Adrenal gland (tissue), 12 donors: ENCODE results near the gene ZBTB40. TPM values are rescaled to one million over a fixed set of nuclear protein-coding genes. Genes with fewer than 3 reads are reported as not detected.
A peak's percentile ranks its signal among the peaks of the same experiment; 100 is the strongest.

ENCODE experiments used
- DNase-seq, 7 donors: peaks; one replicate each; pipeline ENCODE4 v3.0.0-alpha.2; 2019 to 2020
- H3K27ac ChIP-seq, 5 donors: fragments of 200-600 bp; sonication (generic) in 4 of 5; 1 replicate in 3 of 5; 2 replicates in 2 of 5; pipeline versions ENCODE4 v1.5.1 to v1.8.0; 2016 to 2020; ENCODE audit warnings: mild to moderate bottlenecking in 1 of 5
- H3K27me3 ChIP-seq: fragments of 200-600 bp; 2 replicates; pipeline ENCODE4 v1.8.0; 2021
- H3K36me3 ChIP-seq, 2 donors: fragments of 200-600 bp; replicated peaks in 1 of 2; 1 replicate in 1 of 2; 2 replicates in 1 of 2; pipeline versions ENCODE4 v1.5.1 to v1.8.0; 2018 to 2022
- H3K4me1 ChIP-seq, 2 donors: fragments of 200-600 bp; replicated peaks in 1 of 2; 1 replicate in 1 of 2; 2 replicates in 1 of 2; pipeline versions ENCODE4 v1.5.1 to v1.8.0; 2018 to 2021
- H3K4me3 ChIP-seq, 4 donors: fragments of 200-600 bp; sonication (generic) in 3 of 4; one replicate each; pipeline ENCODE4 v1.5.1; 2016 to 2018
- H3K9me3 ChIP-seq, 3 donors: fragments of 200-600 bp; sonication (generic) in 1 of 3; replicated peaks in 1 of 3; 1 replicate in 2 of 3; 2 replicates in 1 of 3; pipeline versions ENCODE4 v1.5.1 to v1.8.0; 2016 to 2021
- CTCF ChIP-seq, 6 experiments: fragments of 450-650 bp in 4 of 6; fragments of 200-600 bp in 2 of 6; sonication (generic) in 1 of 6; IDR thresholded peaks; 1 replicate in 5 of 6; 2 replicates in 1 of 6; pipeline versions ENCODE4 v1.5.1 to v1.8.0; 2016 to 2021; ENCODE audit warnings: antibody characterized with exemption in 6 of 6, mild to moderate bottlenecking in 2 of 6, moderate library complexity in 1 of 6
- POLR2A ChIP-seq, 2 donors: fragments of 450-650 bp; IDR thresholded peaks; one replicate each; pipeline ENCODE4 v1.6.1; 2017; ENCODE audit warnings: antibody characterized with exemption in 2 of 2, mild to moderate bottlenecking in 2 of 2, moderate library complexity in 1 of 2
- WGBS, 4 donors: extraction: QIAGEN DNeasy Blood & Tissue Kit in 2 of 4; methylation state at CpG; one replicate each; pipeline versions ENCODE4 v1.1.5 to v1.1.7; 2013 to 2017; 5-methylcytosine and 5-hydroxymethylcytosine counted together
- intact Hi-C, 2 donors: fragments of 100-400 bp; cut with DNase I; formaldehyde crosslinking; loops; one replicate each; pipeline versions ENCODE4 v1.14.1 to v1.15.0; 2022 to 2023
- polyA plus RNA-seq, 3 donors: library from polyadenylated mRNA; stranded (reverse); fragments of 200-250 nt in 2 of 3; fragments of 350-450 nt in 1 of 3; fragmentation: Illumina TruSeq in 1 of 3; extraction: RNeasy Lipid Tissue Mini Kit (QIAGEN cat#74804) in 1 of 3; gene quantifications; one replicate each; pipeline ENCODE4 v1.2.3, GENCODE V29; 2013 to 2014
- total RNA-seq, 9 donors: library from RNA; depleted of rRNA in 4 of 9; stranded (reverse); fragments of >200 nt in 4 of 9; fragments of 120-200 nt in 1 of 9; fragmentation: NEBNext Ultra II Directional in 1 of 9; extraction: Animal tissue kit (Norgen Biotek cat#: 25700) in 1 of 9; gene quantifications; one replicate each; pipeline versions ENCODE4 v1.1.0 to v1.2.4, GENCODE V29; 2013 to 2023
- donor health status: healthy with polysubstance abuse.
- donor health status: Bipolar disorder and iron deficiency.
- donor health status: DM: yes; HTN: yes; CAD: no.
- donor health status: DM: no; HTN: no; CAD: no.
- donor health status: DM: no; HTN: no; CAD: no.
- donor health status: DM: yes; HTN: yes; CAD: no.

The ZBTB40 gene
- total and polyA plus RNA-seq, 12 donors: 17.1 to 45.7 (median 27.7) TPM

GRCh38 chr1:22452481-22452957, 868 bp downstream of the ZBTB40 start:
- Histone ChIP-seq H3K4me1 (peaks cover 58 to 70% of the 10 kb centered on the region in 2 donors), H3K36me3 (no peaks in the 10 kb centered on the region), H3K4me3 (peak overlapping the region; percentile 62 to 94 (median 80)), H3K9me3 (no peaks in the 10 kb centered on the region), H3K27ac (peak overlapping the region; percentile 88 to 96 (median 93)), H3K27me3 (no peaks in the 10 kb centered on the region)
- TF ChIP-seq CTCF (IDR thresholded peaks at IDR 0.05) (no peak), POLR2A (IDR thresholded peaks at IDR 0.05) (peak in 1 of 2 donors; percentile 70)
- 2 to 3% (median 2%) methylated on average over 12 of the region's 12 CpGs for WGBS, 4 donors
- intact Hi-C loops: loop anchor here in 1 of 2 donors (10.0 kb wide), 1 partner anchor 52 kb away; no protein-coding TSS in a partner anchor
- DNase-seq: peak in 5 of 7 donors; percentile 65 to 80 (median 75)

GRCh38 chr1:22453181-22453580, 1.5 kb downstream of the ZBTB40 start:
- Histone ChIP-seq H3K4me1 (peaks cover 63 to 71% of the 10 kb centered on the region in 2 donors), H3K4me3 (peak overlapping the region in 2 of 4 donors; percentile 77 to 94), H3K27ac (peak overlapping the region; percentile 88 to 96 (median 93)), H3K36me3 (no peaks in the 10 kb centered on the region), H3K9me3 (no peaks in the 10 kb centered on the region), H3K27me3 (no peaks in the 10 kb centered on the region)
- no peak for DNase-seq
- TF ChIP-seq POLR2A (IDR thresholded peaks at IDR 0.05): no peak
- no peak for TF ChIP-seq CTCF (IDR thresholded peaks at IDR 0.05)
- 36 to 49% (median 42%) methylated on average over 2 of the region's 2 CpGs for WGBS, 4 donors
- intact Hi-C loops: loop anchor here in 1 of 2 donors (10.0 kb wide), 1 partner anchor 52 kb away; no protein-coding TSS in a partner anchor

- no peaks in the 10 kb centered on the region for H3K36me3 ChIP-seq
- H3K27ac ChIP-seq: peak overlapping the region in 4 of 5 donors; percentile 39 to 71 (median 66)
- H3K9me3 ChIP-seq: no peaks in the 10 kb centered on the region
- DNase-seq: peak in 5 of 7 donors; percentile 38 to 65 (median 60)
- H3K4me1 ChIP-seq: peaks cover 69 to 73% of the 10 kb centered on the region in 2 donors
- H3K4me3 ChIP-seq: no peak overlapping the region
- intact Hi-C loops: loop anchor here in 1 of 2 donors (10.0 kb wide), 1 partner anchor 50 kb away; no protein-coding TSS in a partner anchor
- WGBS, 4 donors: 36 to 51% (median 40%) methylated on average over 4 of the region's 4 CpGs
- no peaks in the 10 kb centered on the region for H3K27me3 ChIP-seq
- TF ChIP-seq CTCF (IDR thresholded peaks at IDR 0.05): no peak
Observed at GRCh38 chr1:22454476-22455056, 2.9 kb downstream of the ZBTB40 start.

GRCh38 chr1:22457345-22457744, 5.7 kb downstream of the ZBTB40 start:
- H3K4me1 ChIP-seq: peaks cover 76 to 89% of the 10 kb centered on the region in 2 donors
- H3K4me3 ChIP-seq: no peak overlapping the region
- no peaks in the 10 kb centered on the region for H3K36me3 ChIP-seq
- peak overlapping the region in 3 of 5 donors; percentile 52 to 75 (median 71) for H3K27ac ChIP-seq
- intact Hi-C loops: loop anchor here in 1 of 2 donors (10.0 kb wide), 1 partner anchor 47 kb away; no protein-coding TSS in a partner anchor
- TF ChIP-seq CTCF (IDR thresholded peaks at IDR 0.05): no peak
- TF ChIP-seq POLR2A (IDR thresholded peaks at IDR 0.05): no peak
- 15 to 25% (median 18%) methylated on average over 3 of the region's 3 CpGs for WGBS, 4 donors
- peak in 3 of 7 donors; percentile 31 to 51 (median 42) for DNase-seq
- H3K9me3 ChIP-seq: no peaks in the 10 kb centered on the region
- no peaks in the 10 kb centered on the region for H3K27me3 ChIP-seq
